Chondrocyte (in vitro differentiated cells): ENCODE measurements around the gene SHPK. TPM values are rescaled to one million over a fixed set of nuclear protein-coding genes. Genes with fewer than 3 reads are reported as not detected.

Experiments used
- DNase-seq: peaks from one replicate; pipeline ENCODE4 v3.0.0; 2021; ENCODE audit warnings: mixed read lengths, low spot score
- H3K27ac Mint-ChIP-seq: one replicate; pipeline ENCODE4 v1.8.0; 2021; ENCODE audit warnings: mild to moderate bottlenecking, moderate library complexity, mixed read lengths; ENCODE audit not compliant: unreplicated experiment
- H3K27me3 Mint-ChIP-seq: 2 replicates; pipeline ENCODE4 v1.8.0; 2021; ENCODE audit warnings: low read depth, mixed read lengths
- H3K36me3 Mint-ChIP-seq: 2 replicates; pipeline ENCODE4 v1.8.0; 2021; ENCODE audit warnings: low read depth, mixed read lengths
- H3K4me1 Mint-ChIP-seq: 2 replicates; pipeline ENCODE4 v1.8.0; 2021; ENCODE audit warnings: low read depth, mild to moderate bottlenecking, mixed read lengths
- H3K4me3 Mint-ChIP-seq: one replicate; pipeline ENCODE4 v1.8.0; 2021; ENCODE audit warnings: mild to moderate bottlenecking, moderate library complexity, mixed read lengths; ENCODE audit not compliant: unreplicated experiment
- H3K9me3 Mint-ChIP-seq: 2 replicates; pipeline ENCODE4 v1.8.0; 2021; ENCODE audit warnings: low read depth, mixed read lengths
- CTCF ChIP-seq: fragments of 200-600 bp; sonication (generic); IDR thresholded peaks from 2 replicates; pipeline ENCODE4 v1.5.0; 2021; ENCODE audit warnings: antibody characterized with exemption, mild to moderate bottlenecking, moderate library complexity
- long read RNA-seq: library from polyadenylated mRNA; stranded (forward); transcript quantifications from one replicate; pipeline ENCODE4 v2.0.0, GENCODE V29; 2021
- total RNA-seq: library from RNA; stranded (reverse); gene quantifications from 3 replicates; pipeline ENCODE4 v1.2.1, GENCODE V29; 2021

The SHPK gene, protein sequence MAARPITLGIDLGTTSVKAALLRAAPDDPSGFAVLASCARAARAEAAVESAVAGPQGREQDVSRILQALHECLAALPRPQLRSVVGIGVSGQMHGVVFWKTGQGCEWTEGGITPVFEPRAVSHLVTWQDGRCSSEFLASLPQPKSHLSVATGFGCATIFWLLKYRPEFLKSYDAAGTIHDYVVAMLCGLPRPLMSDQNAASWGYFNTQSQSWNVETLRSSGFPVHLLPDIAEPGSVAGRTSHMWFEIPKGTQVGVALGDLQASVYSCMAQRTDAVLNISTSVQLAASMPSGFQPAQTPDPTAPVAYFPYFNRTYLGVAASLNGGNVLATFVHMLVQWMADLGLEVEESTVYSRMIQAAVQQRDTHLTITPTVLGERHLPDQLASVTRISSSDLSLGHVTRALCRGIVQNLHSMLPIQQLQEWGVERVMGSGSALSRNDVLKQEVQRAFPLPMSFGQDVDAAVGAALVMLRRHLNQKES
- total RNA-seq: 5.6 to 6.1 TPM (median 5.9 TPM) in 3 replicates
- long read RNA-seq, transcript SHPK-201 (7 exons, 3,838 nt): major isoform, 16 of 21 reads
- long read RNA-seq, partial matches to known transcripts: 1 of 21 reads
- long read RNA-seq, other reads (novel, unspliced or antisense): 4 of 21 reads

DNA sequence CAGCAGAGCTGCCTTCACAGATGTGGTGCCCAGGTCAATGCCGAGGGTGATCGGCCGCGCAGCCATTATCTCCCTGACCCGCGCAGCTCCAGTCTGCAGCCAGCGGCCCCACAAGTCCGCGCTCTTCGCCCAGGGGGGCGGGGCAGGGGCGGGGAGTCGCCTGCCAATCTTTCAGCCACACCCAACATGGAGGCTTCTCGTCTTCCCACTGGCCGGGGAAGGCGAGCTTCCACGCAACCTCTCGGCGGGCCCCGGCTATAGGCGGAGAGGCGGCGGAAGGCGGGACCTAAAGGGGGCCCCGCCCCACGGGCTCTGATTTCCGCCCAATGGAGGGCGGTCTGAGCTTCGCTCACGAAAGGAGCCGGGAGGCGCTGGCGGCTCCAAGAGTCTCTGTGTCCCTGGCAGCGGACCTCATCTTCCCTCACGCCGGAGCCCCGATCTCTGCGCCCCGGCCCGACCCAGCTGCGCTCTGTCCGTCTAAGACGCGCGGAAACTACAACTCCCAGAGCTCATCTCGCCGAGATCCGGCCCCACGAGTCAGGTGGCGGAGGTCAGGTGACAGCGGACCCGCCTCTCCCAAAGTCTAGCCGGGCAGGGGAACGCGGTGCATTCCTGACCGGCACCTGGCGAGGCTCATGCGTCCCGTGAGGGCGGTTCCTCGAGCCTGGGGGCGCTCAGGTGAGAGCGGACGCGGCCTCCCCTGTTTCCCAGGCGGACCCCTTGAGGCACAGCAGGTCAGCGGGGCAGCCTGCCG lies at the start of gene SHPK, which contains the start of gene CTNS:
Gene SHPK (minus strand): TSS at position 97 of the 754 bp plus-strand sequence. CDS start 31 bp downstream, at position 66.
Gene CTNS (plus strand): TSS at position 607 of the 754 bp plus-strand sequence. CDS start 3,447 bp downstream, outside the sequence.
- H3K4me1 Mint-ChIP-seq: peaks cover 29% of the 10 kb centered on the region
- no peaks in the 10 kb centered on the region for H3K27me3 Mint-ChIP-seq
- H3K27ac Mint-ChIP-seq: peak within 1 kb of the TSS; percentile 100
- TF ChIP-seq CTCF: no peak
- DNase-seq: peak; percentile 98
- H3K9me3 Mint-ChIP-seq: no peaks in the 10 kb centered on the region
- peak within 1 kb of the TSS; percentile 95 for H3K4me3 Mint-ChIP-seq
- H3K36me3 Mint-ChIP-seq: peaks cover 2% of the 10 kb centered on the region

- no peaks in the 10 kb centered on the region for H3K4me1 Mint-ChIP-seq
- no peak overlapping the region for H3K27ac Mint-ChIP-seq
- no peak for DNase-seq
- H3K27me3 Mint-ChIP-seq: peaks cover 11% of the 10 kb centered on the region
- H3K36me3 Mint-ChIP-seq: no peaks in the 10 kb centered on the region
- no peaks in the 10 kb centered on the region for H3K9me3 Mint-ChIP-seq
- no peak overlapping the region for H3K4me3 Mint-ChIP-seq
- TF ChIP-seq CTCF: no peak
Measured at GRCh38 chr17:3685174-3685573, 49.1 kb upstream of the SHPK start.

DNA sequence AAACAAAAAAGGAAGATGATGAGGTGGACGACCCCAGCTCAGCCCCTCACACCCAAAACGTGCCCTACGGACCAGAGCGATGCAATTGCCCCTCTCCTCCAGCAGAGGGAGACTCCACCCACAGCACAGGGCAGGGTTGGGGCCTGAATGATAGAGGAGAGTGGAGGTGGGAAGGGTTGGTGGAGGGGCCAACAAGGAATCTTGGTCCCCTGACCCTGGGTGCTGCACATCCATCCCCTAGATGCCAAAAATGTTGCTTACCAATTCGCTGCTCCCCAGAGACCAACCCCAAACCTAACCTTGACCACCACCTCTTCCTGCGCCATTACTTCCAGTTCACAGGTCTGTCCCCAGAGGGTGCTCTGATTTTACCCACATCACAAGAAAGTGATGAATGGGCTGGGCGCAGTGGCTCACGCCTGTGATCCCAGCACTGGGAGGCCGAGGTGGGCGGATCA lies 47.0 kb upstream of the SHPK start:
- H3K4me1 Mint-ChIP-seq: no peaks in the 10 kb centered on the region
- no peaks in the 10 kb centered on the region for H3K36me3 Mint-ChIP-seq
- no peak overlapping the region for H3K27ac Mint-ChIP-seq
- peaks cover 11% of the 10 kb centered on the region for H3K27me3 Mint-ChIP-seq
- no peak overlapping the region for H3K4me3 Mint-ChIP-seq
- no peak for DNase-seq
- H3K9me3 Mint-ChIP-seq: no peaks in the 10 kb centered on the region
- TF ChIP-seq CTCF: peak; percentile 86

DNA sequence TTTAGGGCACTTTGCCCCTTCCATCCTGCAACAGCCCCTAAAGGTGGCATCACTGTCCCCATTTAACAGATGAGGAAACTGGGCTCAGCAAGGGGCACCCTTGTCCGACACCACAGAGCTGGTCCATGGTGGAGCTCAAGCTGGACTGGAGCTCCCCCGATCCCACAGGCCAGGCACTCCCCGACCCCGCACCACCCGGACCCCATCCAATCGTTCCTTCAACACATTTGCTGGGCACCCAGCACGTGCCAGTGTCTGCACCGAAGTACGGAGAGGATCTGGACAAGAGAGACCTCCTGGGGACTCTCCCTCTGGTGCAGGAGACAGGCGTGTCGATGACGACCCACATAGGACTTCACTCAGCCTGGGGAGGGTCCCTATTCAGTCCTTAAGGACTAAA lies 46.0 kb upstream of the SHPK start:
- no peaks in the 10 kb centered on the region for H3K4me1 Mint-ChIP-seq
- no peaks in the 10 kb centered on the region for H3K36me3 Mint-ChIP-seq
- H3K27ac Mint-ChIP-seq: no peak overlapping the region
- DNase-seq: no peak
- no peaks in the 10 kb centered on the region for H3K9me3 Mint-ChIP-seq
- H3K27me3 Mint-ChIP-seq: peaks cover 11% of the 10 kb centered on the region
- H3K4me3 Mint-ChIP-seq: no peak overlapping the region
- no peak for TF ChIP-seq CTCF

DNA sequence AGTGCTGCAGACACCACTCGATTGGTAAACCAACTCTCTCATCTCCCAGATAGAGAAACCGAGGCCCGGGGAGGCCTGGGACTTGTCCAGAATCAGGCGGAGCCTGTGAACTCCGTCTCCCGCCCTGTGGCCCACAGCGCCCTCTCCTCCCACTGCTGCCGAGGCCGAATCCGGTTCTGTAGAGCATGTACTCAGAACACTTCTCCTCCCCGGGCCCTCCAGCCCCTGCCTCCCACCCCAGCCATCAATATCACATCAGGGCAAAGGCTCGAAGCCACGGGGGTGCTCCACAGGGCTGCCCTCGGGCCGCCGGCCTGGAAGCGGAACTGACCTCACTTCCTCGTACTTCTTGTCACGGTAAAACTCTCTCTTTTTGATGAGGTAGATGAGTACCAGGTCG lies 45.5 kb upstream of the SHPK start:
- Mint-ChIP-seq H3K27ac (no peak overlapping the region), H3K4me3 (no peak overlapping the region), H3K36me3 (no peaks in the 10 kb centered on the region), H3K27me3 (peaks cover 11% of the 10 kb centered on the region), H3K9me3 (no peaks in the 10 kb centered on the region), H3K4me1 (no peaks in the 10 kb centered on the region)
- TF ChIP-seq CTCF: no peak
- no peak for DNase-seq
